Panc1 (cell line): ENCODE data around the gene HHAT. TPM values are rescaled to one million over a fixed set of nuclear protein-coding genes. Genes with fewer than 3 reads are reported as not detected.

Experiments used
- ATAC-seq: fragments of 200-7000 bp; cut with Tn5 transposase; 2 replicates; pipeline ENCODE4 v1.9.1; 2020; ENCODE audit warnings: mild to moderate bottlenecking, moderate library complexity
- BruUV-seq: library from RNA; stranded (reverse); fragments of 400-500 nt; replicated peaks from 2 replicates; lab custom pipeline; 2021; lab: Mats Ljungman, UMichigan
- CTCF ChIA-PET: fragments of 300-600 bp; sonication (Branson Sonifier 250); formaldehyde crosslinking; loops from one replicate; lab custom pipeline; 2022; ENCODE audit warnings: antibody characterized with exemption; lab: Charles Lee
- POLR2A ChIA-PET: fragments of 300-600 bp; sonication (Branson Sonifier 250); formaldehyde crosslinking; loops from one replicate; lab custom pipeline; 2022; ENCODE audit warnings: antibody characterized with exemption; lab: Charles Lee
- DNase-seq: peaks from one replicate; pipeline ENCODE4 v3.0.0-alpha.2; 2010; ENCODE audit warnings: low read depth, low spot score
- H3K27ac ChIP-seq: 2 replicates; pipeline ENCODE4 v1.5.1; 2011; ENCODE audit warnings: mild to moderate bottlenecking, low read length, inconsistent platforms
- H3K27me3 ChIP-seq: fragments of 200-500 bp; sonication (Bioruptor generic); 2 replicates; pipeline ENCODE4 v1.6.0; 2014; ENCODE audit warnings: low read length, inconsistent platforms; ENCODE audit not compliant: control insufficient read depth, insufficient read depth
- H3K36me3 ChIP-seq: fragments of 200-500 bp; sonication (Bioruptor generic); 2 replicates; pipeline ENCODE4 v1.5.1; 2014; ENCODE audit warnings: inconsistent platforms, mild to moderate bottlenecking, low read length, moderate library complexity; ENCODE audit not compliant: control insufficient read depth, insufficient read depth
- H3K4me1 ChIP-seq: 2 replicates; pipeline ENCODE4 v1.5.1; 2011; ENCODE audit warnings: inconsistent platforms, mild to moderate bottlenecking, low read length, moderate library complexity; ENCODE audit not compliant: control insufficient read depth, insufficient read depth
- H3K4me3 ChIP-seq, 2 experiments: 2 replicates each; pipeline ENCODE4 v1.5.1; 2011 to 2012; ENCODE audit warnings: low read depth in 2 of 2, low read length in 2 of 2, mild to moderate bottlenecking in 2 of 2, inconsistent platforms in 1 of 2, moderate library complexity in 1 of 2
- H3K9me3 ChIP-seq: fragments of 200-500 bp; sonication (Bioruptor generic); 2 replicates; pipeline ENCODE4 v1.5.1; 2014; ENCODE audit warnings: low read depth, mild to moderate bottlenecking, inconsistent platforms, low read length, moderate library complexity; ENCODE audit not compliant: control insufficient read depth, insufficient read depth
- CTCF ChIP-seq: fragments of 450-650 bp; IDR thresholded peaks from 2 replicates; pipeline ENCODE4 v1.5.1; 2017; ENCODE audit warnings: mild to moderate bottlenecking
- POLR2AphosphoS5 ChIP-seq: IDR thresholded peaks from 2 replicates; pipeline ENCODE4 v1.6.1; 2012; ENCODE audit warnings: mild to moderate bottlenecking, low read depth, low read length, moderate library complexity
- REST ChIP-seq, 2 experiments: IDR thresholded peaks; 2 replicates each; pipeline ENCODE4 v1.6.1; 2011 to 2012; ENCODE audit warnings: low read depth in 2 of 2, control low read depth in 1 of 2, low read length in 1 of 2, mild to moderate bottlenecking in 1 of 2, moderate library complexity in 1 of 2; ENCODE audit not compliant: insufficient read depth in 1 of 2
- SIN3A ChIP-seq: IDR thresholded peaks from 2 replicates; pipeline ENCODE4 v1.6.1; 2012; ENCODE audit warnings: low read depth, mild to moderate bottlenecking, low read length, moderate library complexity, borderline replicate concordance; ENCODE audit not compliant: insufficient read depth
- TCF7L2 ChIP-seq: IDR thresholded peaks from 2 replicates; pipeline ENCODE4 v1.6.1; 2011; ENCODE audit warnings: mild to moderate bottlenecking, low read depth, low read length, inconsistent platforms
- in situ Hi-C: cut with HindIII; loops from 2 replicates; pipeline ENCODE4 v1.10.0; 2016; ENCODE audit warnings: low sequenced_read_pairs, low pct_unique_long_range_greater_than_20kb
- intact Hi-C: fragments of 100-400 bp; cut with micrococcal nuclease; formaldehyde crosslinking; loops from one replicate; pipeline ENCODE4 v1.10.0; 2022; ENCODE audit not compliant: unreplicated experiment
- total RNA-seq: library from RNA; stranded (reverse); gene quantifications from one replicate; pipeline ENCODE4 v1.2.1, GENCODE V29; 2021; ENCODE audit not compliant: unreplicated experiment

Gene HHAT
- total RNA-seq, 1 experiment from 2014 or later = 2.3 TPM

GRCh38 chr1:210621712-210622111, 293.0 kb downstream of the HHAT start:
- in situ Hi-C loops = no loop called here
- H3K4me3 ChIP-seq = no peak overlapping the region
- no peaks in the 10 kb centered on the region for H3K9me3 ChIP-seq
- H3K36me3 ChIP-seq = no peaks in the 10 kb centered on the region
- DNase-seq (no peak), ATAC-seq (no peak)
- H3K27ac ChIP-seq = no peak overlapping the region
- H3K4me1 ChIP-seq = no peaks in the 10 kb centered on the region
- TF ChIP-seq REST (IDR thresholded peaks at IDR 0.05; ENCODE audit: insufficient read depth in 1 of 2, low read depth in 2 of 2, low read length in 1 of 2) (no peak), POLR2AphosphoS5 (no peak), SIN3A (no peak)
- CTCF ChIA-PET = no interaction called here
- POLR2A ChIA-PET = no interaction called here
- no peaks in the 10 kb centered on the region for H3K27me3 ChIP-seq
- intact Hi-C loops = no loop called here
- BruUV-seq = no TSS peak

DNA sequence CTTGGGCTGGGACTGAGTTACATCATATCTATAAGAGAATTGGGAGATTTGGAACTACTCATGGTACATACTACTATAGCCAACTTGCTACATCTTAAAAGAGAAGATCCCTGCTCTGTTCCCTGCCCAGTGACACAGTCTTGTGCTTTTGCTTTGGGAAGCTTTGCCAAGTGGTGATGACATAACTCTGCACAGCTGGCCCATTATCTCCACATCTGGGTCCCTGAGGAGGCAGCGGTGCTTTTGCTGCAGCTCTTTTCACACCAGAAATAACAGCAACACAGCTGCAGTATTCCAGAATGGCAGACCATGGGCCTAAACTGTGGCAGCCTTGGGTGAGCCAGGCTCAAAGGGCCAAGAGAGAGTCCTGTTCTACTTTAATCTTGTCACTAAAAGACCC, 296.0 kb downstream of the HHAT start:
- Histone ChIP-seq H3K27ac (no peak overlapping the region), H3K4me3 (no peak overlapping the region), H3K27me3 (no peaks in the 10 kb centered on the region), H3K36me3 (no peaks in the 10 kb centered on the region), H3K9me3 (no peaks in the 10 kb centered on the region), H3K4me1 (no peaks in the 10 kb centered on the region)
- no TSS peak for BruUV-seq
- in situ Hi-C loops = no loop called here
- intact Hi-C loops = no loop called here
- DNase-seq (no peak), ATAC-seq (no peak)
- ChIA-PET CTCF (no interaction called here), POLR2A (no interaction called here)
- TF ChIP-seq POLR2AphosphoS5 (no peak), TCF7L2 (no peak), SIN3A (no peak), CTCF (no peak)

DNA sequence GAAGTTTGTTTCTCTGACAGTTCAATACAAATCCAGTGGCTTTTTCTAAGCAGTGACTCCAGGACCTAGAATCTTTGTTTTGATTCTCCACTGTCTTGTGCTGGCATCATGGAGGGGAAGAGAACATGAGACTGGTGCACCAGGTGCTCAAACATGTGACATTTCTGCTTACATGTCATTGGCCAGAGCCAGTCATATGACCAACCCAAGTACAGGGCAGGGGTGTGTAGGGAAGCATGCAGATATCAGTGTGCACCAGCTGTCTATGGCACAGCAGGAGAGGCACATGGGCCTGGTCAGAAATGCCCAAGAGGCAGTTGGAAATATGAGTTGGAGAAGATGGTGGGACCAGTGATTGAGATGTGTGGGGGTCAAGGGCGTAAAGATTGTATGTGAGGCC, 297.0 kb downstream of the HHAT start:
- DNase-seq (no peak), ATAC-seq (no peak)
- in situ Hi-C loops (no loop called here), intact Hi-C loops (no loop called here)
- no peak for TF ChIP-seq POLR2AphosphoS5
- no peaks in the 10 kb centered on the region for H3K36me3 ChIP-seq
- no TSS peak for BruUV-seq
- H3K27ac ChIP-seq = no peak overlapping the region
- no peak overlapping the region for H3K4me3 ChIP-seq
- no peaks in the 10 kb centered on the region for H3K4me1 ChIP-seq
- H3K27me3 ChIP-seq = no peaks in the 10 kb centered on the region
- POLR2A ChIA-PET = no interaction called here
- H3K9me3 ChIP-seq = no peaks in the 10 kb centered on the region
- CTCF ChIA-PET = no interaction called here
